Fibroblast of pulmonary artery (primary cell): ENCODE measurements around the gene ZNF367.

Source experiments
- DNase-seq: peaks from one replicate; pipeline ENCODE4 v3.0.0-alpha.2; 2010; ENCODE audit warnings: low read depth
- H3K4me3 ChIP-seq: replicated peaks from 2 replicates; pipeline ENCODE4 v1.5.1; 2011; ENCODE audit warnings: low read depth, mild to moderate bottlenecking, control low read depth, low read length, moderate library complexity
- CTCF ChIP-seq: IDR thresholded peaks from 2 replicates; pipeline ENCODE4 v1.5.1; 2011; ENCODE audit warnings: mild to moderate bottlenecking, control low read depth, low read length, inconsistent platforms; ENCODE audit errors: missing control alignments

Gene ZNF367

GRCh38 chr9:96388144-96388543 is 30.0 kb downstream of the ZNF367 start:
- TF ChIP-seq CTCF, result no peak
- no peak for DNase-seq
- no peak overlapping the region for H3K4me3 ChIP-seq

- no peak for TF ChIP-seq CTCF
- DNase-seq, result no peak
Observed at GRCh38 chr9:96386157-96386556, 32.0 kb downstream of the ZNF367 start.

GRCh38 chr9:96383165-96383942 is 34.8 kb downstream of the ZNF367 start, which contains the start of gene SLC35D2:
Gene SLC35D2, minus strand, starts transcription at chr9:96383711. Its CDS starts 77 bp downstream, at chr9:96383634.
- DNase-seq, result peak; percentile 56
- no peak for TF ChIP-seq CTCF
- peak within 1 kb of the TSS; percentile 70 for H3K4me3 ChIP-seq

More at GRCh38 chr9:96386157-96386556, 32.0 kb downstream of the ZNF367 start:
- no peak overlapping the region for H3K4me3 ChIP-seq

GRCh38 chr9:96382839-96383164 is 35.4 kb downstream of the ZNF367 start:
- DNase-seq, result no peak

GRCh38 chr9:96382175-96382574 is 36.0 kb downstream of the ZNF367 start:
- peak overlapping the region; percentile 70 for H3K4me3 ChIP-seq
- no peak for TF ChIP-seq CTCF
- DNase-seq, result peak; percentile 17

More at GRCh38 chr9:96382839-96383164, 35.4 kb downstream of the ZNF367 start:
- no peak for TF ChIP-seq CTCF
- H3K4me3 ChIP-seq, result peak overlapping the region; percentile 70

GRCh38 chr9:96381696-96382095 is 36.5 kb downstream of the ZNF367 start:
- no peak for TF ChIP-seq CTCF
- no peak for DNase-seq
- H3K4me3 ChIP-seq, result no peak overlapping the region

GRCh38 chr9:96381125-96381524 is 37.0 kb downstream of the ZNF367 start:
- H3K4me3 ChIP-seq, result no peak overlapping the region
- TF ChIP-seq CTCF, result no peak
- DNase-seq, result no peak
